HG03103 (cell line): ENCODE measurements around the gene CHTF18.
"Not testable (repeated sequence)": the region's sequence is repeated elsewhere in the genome, so short reads cannot be mapped to it uniquely, and the experiment has no call there.

Source experiments
- ATAC-seq: cut with Tn5 transposase; IDR thresholded peaks from one replicate; pipeline ENCODE4 v1.9.1; 2021; ENCODE audit warnings: low read depth; ENCODE audit not compliant: unreplicated experiment

Gene CHTF18

DNA sequence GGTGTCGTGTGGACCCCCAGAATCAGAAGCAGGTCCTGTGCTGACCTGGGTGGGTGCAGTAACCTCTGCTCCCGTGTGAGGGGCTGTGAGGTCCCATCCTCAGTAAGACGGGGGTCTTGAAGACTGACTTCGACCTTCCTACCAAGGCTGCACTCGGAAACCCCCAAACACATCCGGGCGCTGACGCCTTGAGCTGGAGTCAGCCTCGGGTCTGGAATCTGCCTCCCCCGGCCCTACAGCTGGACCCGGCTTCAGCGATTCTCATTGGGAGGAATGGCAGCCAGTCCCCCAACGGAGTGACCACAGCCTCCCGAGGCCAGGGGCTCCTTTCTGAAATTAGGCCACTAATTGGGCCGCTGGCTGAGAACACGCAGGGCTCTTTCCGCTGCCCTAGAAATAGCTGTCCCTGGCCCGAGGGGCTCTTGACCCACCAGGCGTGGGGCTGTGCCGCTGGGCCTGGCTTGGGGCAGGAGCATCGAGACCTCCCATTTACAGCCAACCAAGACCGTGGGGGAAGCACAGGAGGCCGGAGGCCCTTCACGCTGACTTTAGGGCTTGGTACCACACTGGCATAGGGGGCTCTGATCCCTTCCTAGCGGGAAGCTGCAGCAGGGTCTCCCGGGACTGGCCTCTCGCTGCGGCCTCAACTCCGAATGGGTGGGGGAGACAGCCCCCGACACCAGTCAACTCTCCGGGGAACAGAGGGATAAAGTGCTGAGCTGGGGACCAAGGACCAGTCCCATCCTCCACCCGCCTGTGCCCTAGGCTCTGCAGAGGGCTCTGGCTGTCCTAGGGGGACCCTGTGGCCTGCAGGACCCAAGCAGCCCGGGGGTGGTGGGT is 14.7 kb downstream of the CHTF18 start:
- ATAC-seq: no peak

DNA sequence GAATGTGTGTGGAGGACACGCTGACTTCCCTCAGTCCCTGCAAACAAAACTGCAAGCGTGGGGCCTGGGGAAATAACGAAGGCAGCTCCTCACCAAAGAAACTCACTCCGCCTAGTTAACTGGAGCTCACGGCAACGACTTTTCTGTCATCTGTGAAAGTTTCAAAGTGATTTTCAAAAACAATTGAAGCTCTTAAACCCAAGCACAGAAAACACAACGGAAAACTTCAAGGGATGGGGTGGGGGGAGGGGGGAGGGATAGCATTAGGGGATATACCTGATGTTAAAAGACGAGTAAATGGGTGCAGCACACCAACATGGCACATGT is 15.3 kb downstream of the CHTF18 start:
- no peak for ATAC-seq

DNA sequence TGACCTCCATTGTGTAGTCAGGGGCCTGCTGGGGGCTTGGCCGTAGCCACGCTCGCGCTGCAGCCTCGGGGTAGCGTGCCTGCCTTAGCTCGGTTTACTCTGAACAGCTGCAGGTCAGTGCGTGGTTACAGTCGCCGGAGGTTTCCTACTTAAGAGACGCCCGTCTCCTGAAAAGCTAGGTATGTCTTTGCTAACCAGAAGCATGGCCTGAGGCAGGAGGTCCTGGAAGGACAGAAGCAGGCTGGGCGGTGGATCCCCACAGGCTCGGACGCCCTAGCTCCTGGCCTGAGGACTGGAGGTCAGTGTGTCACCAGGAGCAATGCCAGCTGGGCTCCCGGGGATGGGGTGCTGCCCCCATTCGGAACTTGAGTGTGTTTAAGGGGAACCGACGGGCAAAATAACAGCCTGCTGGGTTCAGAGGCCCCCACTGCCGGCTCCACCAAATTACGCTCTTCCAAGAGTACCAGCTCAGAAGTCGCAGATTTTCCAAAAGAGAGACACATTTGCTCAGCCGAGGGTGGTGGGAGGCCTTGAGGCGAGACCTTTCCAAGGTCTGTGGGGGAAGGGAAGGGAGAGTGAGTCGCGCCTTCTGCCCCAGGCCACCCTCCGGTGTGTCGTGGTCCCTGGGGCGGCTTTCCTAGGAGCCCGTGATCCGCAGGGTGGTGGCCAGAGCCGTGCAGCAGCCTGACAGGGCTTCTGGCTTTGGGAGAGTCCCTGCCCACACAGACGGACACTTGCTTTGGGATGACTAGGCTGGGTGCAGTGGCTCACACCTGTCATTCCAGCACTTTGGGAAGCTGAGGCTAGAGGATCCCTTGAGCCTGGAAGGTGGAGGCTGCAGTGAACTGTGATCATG is 16.0 kb downstream of the CHTF18 start:
- ATAC-seq: no peak

DNA sequence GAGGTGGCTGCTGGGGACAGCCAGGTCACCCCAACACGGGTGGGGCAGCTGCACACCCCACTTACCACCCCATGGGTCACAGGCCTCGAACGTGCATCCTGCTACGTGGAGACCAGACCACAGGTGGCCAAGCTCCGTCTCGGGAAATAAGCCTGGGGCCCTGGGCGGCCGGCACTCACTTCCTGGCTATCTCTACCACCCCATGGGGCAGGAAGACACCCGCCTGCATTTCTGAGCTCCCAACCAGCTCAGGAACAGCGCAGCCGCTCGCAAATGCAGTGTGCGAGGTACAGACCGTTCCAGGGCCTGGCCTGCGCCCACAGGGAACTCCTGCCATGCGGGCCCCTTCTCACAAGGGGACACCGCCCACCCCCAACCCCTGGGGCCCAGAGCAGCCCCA is 17.1 kb downstream of the CHTF18 start:
- ATAC-seq: no peak

DNA sequence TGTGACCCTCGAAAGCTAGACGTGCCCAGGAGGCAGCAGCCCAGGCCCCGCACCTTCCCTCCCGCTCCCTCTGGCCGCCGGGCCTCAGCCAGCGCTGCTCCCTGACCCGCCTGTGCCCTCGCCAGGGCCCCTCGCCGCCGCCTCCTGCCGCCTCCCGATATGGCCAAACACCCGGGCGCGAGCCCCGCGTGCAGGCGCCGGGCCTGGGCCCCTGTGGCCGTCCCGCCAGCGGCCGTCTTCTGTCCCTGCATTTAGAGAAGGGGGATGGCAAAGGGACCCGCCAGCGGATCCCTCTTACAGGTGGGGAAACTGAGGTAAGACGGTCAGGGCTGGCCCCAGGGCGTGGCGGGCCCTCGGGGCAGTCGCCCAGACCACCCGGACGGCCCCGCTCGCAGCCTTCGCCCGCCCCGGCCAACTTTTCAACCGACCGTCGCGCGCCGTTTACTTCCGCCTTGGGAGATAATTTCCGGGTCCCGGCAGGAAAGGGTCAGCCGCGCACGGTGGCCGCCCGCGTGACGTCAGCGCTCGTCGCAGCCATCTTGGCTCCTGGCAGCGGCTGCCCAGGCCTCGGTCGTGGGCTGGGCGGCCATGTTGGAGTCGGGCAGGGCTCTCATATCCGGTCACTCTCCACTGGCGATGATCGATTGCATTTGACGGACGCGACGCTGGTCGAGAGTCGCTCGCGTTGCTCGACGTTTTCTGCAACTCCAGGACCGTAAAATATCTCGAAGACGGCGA is 19.1 kb downstream of the CHTF18 start:
- peak; percentile 86 for ATAC-seq

DNA sequence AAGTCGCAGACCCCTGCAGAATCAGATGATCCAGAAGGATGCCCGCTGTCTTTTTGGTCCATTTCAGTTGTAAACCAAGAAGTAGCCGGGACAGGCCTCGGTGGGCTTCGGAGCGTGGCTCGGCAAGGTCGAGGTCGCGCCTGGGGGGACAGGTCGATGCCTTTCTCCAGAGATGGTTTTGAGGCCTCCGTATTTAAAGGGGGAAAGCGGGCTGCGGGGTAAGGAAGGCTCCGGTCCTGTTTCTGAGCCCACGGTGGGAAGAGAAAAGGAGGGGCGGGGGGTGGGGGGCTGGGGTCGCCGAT is 19.6 kb downstream of the CHTF18 start:
- no peak for ATAC-seq

DNA sequence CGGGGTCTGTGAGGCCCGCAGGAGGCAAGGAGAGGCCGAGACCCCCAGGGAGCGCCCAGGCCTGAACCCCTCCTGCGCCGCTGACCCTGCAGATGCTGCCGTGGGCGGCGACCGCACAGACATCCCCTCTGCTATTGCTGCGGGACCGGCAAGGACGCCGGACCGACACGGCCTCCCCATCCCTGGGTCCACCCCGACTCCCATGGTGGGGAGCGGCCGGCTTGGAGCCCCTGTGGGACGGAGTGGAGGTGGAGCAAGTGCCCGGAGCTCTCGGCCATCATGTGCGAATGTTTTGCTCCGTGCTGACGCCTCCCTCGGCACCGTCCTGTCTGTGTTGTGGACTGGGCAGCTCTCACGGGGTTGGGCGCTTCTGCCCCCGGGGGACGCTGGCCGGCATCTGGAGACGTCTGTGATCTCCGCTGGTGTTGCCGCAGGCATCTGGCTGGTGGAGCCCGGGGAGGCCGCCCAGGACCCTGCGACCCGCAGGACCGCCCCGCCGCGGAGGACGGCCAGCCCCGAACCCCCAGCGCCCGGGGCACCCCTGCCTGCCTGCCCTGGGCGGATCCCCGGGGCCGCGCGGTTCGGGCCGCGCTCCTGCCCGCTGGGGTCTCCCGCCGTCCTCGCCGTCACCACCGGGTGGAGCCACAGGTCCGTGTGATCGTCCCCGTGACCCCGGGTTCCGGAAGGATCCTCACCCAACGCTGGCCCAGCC is 24.9 kb downstream of the CHTF18 start:
- ATAC-seq: no peak

DNA sequence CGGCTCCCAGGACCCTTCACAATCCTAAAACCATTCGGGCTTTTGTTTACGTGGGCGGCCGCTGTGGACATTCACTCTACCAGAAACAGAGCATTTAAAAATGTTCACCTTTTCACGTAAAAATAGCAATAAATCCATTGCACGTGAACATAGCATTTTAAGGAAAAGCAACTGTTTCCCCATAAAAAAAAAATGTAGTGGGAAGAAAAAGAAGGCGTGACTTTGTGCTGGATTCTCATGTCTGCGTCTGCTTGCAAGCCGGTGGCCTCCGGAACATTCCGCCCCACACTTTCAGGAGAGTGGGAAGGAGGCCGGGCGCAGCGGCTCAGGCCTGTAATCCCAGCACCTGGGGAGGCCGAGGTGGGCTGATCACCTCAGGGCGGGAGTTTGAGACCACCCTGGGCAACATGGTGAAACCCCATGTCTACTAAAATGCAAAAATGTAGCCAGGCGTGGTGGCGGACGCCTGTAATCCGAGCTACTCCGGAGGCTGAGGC is 25.5 kb downstream of the CHTF18 start:
- ATAC-seq: no peak

DNA sequence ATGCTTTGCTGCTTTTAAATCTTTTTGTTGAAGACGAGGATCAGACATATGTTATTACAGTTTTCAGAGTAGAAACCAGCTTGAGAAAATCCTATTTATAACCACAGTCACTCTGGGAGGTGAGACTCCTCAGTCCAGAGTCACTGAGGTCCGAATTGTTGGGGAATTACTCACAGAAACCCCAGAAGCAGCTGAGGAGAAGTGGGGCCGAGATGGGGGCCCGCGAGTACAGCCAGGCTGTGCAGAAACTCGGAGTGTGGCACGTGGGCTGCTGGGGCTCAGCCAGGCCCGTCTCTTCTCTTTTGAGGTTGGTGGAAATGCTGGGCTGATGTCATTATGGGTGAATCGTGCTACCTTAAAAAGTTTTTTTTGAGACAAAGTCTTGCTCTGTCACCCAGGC is 26.6 kb downstream of the CHTF18 start:
- no peak for ATAC-seq

DNA sequence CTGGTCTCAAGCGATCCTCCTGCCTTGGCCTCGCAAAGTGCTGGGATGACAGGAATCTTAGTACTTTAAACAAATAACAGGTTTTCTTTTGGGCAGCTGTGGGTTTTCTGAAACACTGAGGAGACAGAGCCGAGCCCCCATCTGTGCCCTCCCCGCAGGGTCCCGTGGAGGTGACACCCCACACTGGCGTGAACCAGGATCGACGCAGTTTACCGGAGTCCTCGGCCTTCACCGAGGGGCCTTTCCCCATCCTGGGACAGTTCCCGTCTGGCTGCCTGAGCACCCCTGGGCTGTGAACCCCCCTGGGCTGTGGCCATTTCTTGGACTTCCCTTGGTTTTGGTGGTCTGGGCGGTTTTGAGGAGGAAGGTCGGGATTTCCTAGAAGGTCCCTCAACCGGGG is 27.4 kb downstream of the CHTF18 start:
- ATAC-seq: no peak

DNA sequence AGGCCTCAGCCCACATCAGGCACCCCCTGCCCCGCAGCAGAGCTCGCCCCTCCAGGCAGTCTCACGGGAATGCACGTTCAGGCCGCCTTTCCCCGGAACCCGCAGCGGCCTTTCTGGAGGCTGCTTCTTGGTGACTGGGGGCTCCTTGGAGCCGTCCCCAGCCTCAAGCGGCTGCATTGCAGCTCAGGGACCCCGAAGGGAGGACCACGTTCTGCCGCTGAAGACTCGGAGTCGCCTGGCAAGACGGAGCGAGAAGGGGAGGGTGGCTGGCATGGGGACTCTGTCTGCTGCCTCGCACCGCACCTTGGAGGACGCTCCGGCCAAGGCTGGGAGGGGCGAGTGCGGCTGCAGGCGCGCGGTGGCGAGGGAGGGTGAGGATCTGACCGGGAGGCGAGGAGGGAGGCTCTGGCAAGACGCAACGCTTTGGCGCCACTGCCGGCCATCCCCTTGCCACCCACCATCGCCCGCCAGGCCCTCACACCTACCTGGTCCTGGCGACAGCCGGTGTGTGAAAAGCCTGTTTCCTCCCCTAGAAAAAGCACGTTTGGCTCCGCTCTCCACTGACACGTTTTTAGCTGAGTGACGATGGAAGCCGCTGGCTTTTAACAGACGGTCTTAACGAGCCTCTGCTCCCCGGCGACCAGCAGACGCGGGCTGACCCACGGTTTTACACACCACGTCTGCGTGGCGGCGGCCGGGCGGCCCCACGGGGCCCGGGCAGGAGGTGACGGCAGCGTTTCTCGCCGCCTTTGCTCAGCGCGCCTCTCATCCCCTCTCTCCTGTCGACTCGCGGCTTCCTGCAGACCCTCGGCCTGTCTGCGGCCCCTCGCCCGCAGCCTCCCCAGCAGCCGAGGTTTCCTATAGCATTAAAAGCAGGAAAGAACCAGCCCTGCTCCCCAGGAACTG is 28.8 kb downstream of the CHTF18 start:
- ATAC-seq: no peak

DNA sequence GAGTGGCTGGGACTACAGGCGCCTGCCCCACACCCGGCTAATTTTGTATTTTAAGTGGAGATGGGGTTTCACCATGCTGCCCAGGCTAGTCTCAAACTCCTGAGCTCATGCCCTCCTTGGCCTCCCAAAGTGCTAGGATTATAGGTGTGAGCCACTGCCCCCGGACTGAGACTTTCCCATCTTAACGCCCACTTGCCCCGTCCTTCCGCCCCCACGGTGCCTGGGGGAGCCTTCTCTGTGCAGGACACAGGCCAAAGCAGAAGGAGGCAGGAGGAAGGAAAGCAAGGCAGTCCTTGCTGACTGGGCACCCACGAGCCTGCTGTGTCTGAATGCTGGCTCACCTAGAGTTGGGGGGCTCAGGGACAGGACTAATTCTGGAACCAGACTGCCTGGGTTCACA is 29.7 kb downstream of the CHTF18 start:
- no peak for ATAC-seq

DNA sequence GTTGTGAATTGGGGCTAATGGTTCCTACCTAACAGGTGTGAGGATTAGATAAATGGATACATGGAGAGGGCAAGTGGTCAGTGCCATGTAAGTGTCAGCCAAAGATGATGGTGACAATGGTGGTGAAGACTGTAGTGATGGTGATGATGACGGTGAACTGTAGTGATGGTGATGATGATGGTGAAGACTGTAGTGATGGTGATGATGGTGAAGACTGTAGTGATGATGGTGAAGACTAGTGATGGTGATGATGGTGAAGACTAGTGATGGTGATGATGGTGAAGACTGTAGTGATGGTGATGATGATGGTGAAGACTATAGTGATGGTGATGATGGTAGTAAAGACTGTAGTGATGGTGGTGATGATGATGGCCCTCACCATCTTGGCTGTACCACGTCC is 30.2 kb downstream of the CHTF18 start:
- no peak for ATAC-seq

DNA sequence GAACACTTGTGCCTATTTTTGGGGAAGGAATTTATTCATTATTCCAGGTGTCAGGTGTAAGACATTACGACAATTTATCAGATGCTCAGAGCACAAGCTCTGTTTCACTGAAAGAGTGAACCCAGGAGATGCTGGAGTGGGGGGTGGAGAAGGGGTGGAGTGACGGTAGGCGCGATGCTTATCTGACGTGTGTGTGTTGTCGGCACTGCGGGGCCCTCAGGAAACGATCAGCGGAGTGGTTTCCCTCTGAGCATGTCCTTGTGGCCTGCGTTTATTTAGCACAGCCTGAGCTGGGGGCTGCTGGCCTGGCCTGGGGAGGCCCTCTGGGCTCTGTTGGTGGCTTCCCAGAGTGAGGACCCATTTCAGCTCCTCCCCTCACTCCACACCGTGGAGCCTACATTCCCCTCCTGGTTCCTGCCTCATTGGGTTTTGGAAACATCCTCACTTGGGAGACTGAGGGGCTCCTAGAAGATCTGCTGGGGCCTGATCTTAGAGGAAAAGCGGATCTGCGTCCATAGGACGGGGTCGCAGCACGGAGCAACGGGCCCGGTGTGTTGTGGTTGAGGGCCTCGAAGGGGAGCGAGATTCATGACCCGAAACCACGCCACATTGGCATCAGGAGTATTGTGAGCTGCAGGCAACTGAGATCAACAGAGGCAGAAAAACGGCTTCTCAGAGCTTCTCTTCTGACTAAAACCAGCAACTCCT is 31.1 kb downstream of the CHTF18 start:
- ATAC-seq: no peak

DNA sequence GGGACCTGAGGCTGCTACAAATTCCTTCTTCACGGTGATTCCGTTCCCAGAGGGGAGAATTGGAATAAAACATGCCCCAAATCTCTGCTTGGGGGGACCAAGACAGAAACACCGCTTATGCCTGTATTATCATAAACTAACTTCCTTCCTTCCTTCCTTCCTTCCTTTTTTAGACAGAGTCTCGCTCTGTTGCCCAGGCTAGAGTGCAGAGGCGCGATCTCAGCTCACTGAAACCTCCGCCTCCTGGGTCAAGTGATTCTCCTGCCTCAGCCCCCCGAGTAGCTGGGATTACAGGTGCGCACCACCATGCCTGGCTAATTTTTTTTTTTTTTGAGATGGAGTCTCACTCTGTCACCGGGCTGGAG is 31.6 kb downstream of the CHTF18 start:
- not testable (repeated sequence) for ATAC-seq

DNA sequence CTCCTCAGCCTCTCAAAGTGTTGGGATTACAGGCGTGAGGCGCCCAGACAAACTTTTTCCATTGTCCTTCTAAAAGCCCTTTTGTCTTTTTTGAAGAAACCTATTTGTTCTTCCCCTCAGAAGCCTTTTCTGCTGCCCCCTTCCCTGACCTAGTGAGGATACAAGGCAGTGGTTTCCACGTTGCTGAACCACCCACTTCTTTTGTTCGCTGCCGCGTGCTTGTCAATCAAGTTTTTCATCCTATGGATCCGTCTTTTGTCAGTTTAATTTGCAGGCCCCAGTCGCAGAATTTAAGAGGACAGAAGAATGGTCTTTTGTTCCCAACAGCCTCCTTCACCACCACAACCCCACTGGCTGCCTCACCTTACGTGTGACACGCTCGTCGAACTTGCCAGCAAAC is 32.3 kb downstream of the CHTF18 start:
- no peak for ATAC-seq

DNA sequence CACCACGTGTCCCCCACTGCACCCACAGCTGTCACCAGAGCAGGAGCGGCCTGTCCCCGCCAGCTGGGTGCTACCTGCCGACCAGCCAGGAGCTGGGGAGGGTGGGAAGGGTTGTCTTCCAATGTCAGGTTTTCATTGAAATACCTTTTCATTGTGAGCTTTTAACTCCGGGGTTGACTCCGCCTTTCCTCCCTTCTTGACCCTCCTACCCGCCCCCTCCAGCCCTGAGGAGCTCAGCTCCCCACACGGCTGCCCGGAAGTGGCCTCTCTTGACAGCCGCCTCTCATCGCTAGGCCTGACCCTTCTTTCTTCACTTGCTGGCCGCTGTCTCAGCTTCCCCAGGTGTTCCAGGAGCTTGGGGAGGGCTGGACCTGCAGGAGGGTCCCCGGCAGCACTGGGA is 33.3 kb downstream of the CHTF18 start:
- no peak for ATAC-seq

DNA sequence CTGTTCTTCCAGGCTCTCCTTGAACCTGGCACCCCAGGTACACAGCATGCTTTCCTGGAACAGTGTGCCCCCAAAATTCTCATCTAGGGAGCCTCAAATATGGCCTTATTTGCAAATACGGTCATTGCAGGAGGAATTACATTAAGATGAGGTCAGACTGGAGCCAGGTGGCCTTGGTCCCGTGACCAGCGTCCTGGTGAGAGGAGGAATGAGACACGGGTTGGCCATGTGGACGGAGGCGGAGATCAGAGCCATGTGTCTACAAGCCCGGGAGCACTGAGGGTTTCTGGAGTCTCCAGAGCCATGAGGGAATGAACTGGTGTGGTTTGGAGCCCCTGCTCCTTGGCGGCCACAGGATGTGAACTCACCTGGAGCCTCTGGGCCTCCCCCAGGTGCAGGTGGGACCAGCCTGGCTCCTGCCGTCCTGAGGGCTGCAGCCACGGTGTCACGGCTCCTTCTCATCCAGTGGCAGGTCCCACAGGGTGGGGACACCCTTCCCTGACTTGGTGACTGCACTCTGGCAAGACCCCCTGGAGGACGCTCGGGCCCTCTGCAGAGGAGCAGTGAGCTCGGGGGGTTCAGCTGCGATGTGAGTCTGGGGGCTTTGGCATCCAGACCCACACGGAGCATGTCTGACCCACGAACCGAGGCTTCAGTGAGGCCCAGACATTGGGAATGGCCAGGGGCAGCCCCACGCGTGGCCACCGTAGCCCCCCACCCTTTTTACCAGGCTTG is 33.9 kb downstream of the CHTF18 start:
- no peak for ATAC-seq

DNA sequence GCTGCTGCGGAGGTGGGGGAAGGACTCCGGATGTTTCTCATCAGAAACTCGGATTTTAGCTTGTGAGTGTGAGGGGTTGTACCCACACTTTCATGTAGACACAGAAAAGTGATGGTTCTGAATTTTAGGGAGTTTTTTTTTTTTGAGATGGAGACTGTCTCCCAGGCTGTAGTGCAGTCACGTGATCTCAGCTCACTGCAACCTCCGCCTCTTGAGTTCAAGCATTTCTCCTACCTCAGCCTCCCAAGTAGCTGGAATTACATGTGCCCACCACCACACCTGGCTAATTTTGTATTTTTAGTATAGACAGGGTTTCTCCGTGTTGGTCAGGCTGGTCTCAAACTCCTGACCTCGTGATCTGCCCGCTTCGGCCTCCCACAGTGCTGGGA is 34.5 kb downstream of the CHTF18 start:
- no peak for ATAC-seq
